NCI-H748 (cell line): ENCODE measurements around the gene KIF6.

Source experiments
- DNase-seq: peaks from one replicate; lab custom pipeline; 2025; ENCODE audit not compliant: unreplicated experiment; lab: John Stamatoyannopoulos, UW

KIF6 gene

GRCh38 chr6:39425346-39426072, 299.7 kb downstream of the KIF6 start:
- DNase-seq: no peak

- DNase-seq: no peak
These were observed 300.4 kb downstream of the KIF6 start for GRCh38 chr6:39424831-39425230.

- DNase-seq: no peak
These were observed 303.0 kb downstream of the KIF6 start for GRCh38 chr6:39422238-39422637.

- no peak for DNase-seq
These were observed 303.6 kb downstream of the KIF6 start for GRCh38 chr6:39421383-39422225.

GRCh38 chr6:39420300-39421265, 304.6 kb downstream of the KIF6 start:
- no peak for DNase-seq

- DNase-seq: no peak
These were observed 305.6 kb downstream of the KIF6 start for GRCh38 chr6:39419607-39420006.

GRCh38 chr6:39417440-39417839, 307.8 kb downstream of the KIF6 start:
- DNase-seq: no peak

GRCh38 chr6:39416728-39417127, 308.5 kb downstream of the KIF6 start:
- DNase-seq: no peak

GRCh38 chr6:39416026-39416425, 309.2 kb downstream of the KIF6 start:
- DNase-seq: peak; percentile 33

- no peak for DNase-seq
These were observed 309.7 kb downstream of the KIF6 start for GRCh38 chr6:39415482-39415881.

- no peak for DNase-seq
These were observed 313.7 kb downstream of the KIF6 start for GRCh38 chr6:39411465-39411864.

- DNase-seq: no peak
These were observed 314.2 kb downstream of the KIF6 start for GRCh38 chr6:39411001-39411400.

- no peak for DNase-seq
These were observed 315.3 kb downstream of the KIF6 start for GRCh38 chr6:39409889-39410288.

GRCh38 chr6:39407446-39407993, 317.7 kb downstream of the KIF6 start:
- DNase-seq: no peak

GRCh38 chr6:39404312-39404711, 320.9 kb downstream of the KIF6 start:
- no peak for DNase-seq

GRCh38 chr6:39403304-39403703, 321.9 kb downstream of the KIF6 start:
- DNase-seq: no peak

GRCh38 chr6:39402239-39402751, 322.9 kb downstream of the KIF6 start:
- DNase-seq: no peak

GRCh38 chr6:39401376-39401775, 323.8 kb downstream of the KIF6 start:
- DNase-seq: no peak

GRCh38 chr6:39400026-39400425, 325.2 kb downstream of the KIF6 start:
- no peak for DNase-seq

- DNase-seq: no peak
These were observed 328.4 kb downstream of the KIF6 start for GRCh38 chr6:39396854-39397253.

GRCh38 chr6:39393075-39393474, 332.1 kb downstream of the KIF6 start:
- DNase-seq: no peak
